Measurements from ENCODE around the gene DCUN1D4.
"Not testable (repeated sequence)": the region's sequence is repeated elsewhere in the genome, so short reads cannot be mapped to it uniquely, and the experiment has no call there.

The DCUN1D4 gene

GRCh38 chr4:51895816-51896408 lies 53.0 kb downstream of the DCUN1D4 start:
- peak; percentile 6 for DNase-seq

GRCh38 chr4:51901363-51901762 lies 58.4 kb downstream of the DCUN1D4 start:
- DNase-seq: no peak

GRCh38 chr4:51906167-51906958 lies 63.4 kb downstream of the DCUN1D4 start:
- DNase-seq: no peak

GRCh38 chr4:51907006-51907669 lies 64.2 kb downstream of the DCUN1D4 start:
- DNase-seq: no peak

- no peak for DNase-seq
These were observed 66.3 kb downstream of the DCUN1D4 start for GRCh38 chr4:51909236-51909703.

- no peak for DNase-seq
These were observed 75.3 kb downstream of the DCUN1D4 start for GRCh38 chr4:51918251-51918650.

GRCh38 chr4:51923343-51923742 lies 80.4 kb downstream of the DCUN1D4 start:
- DNase-seq: no peak

- no peak for DNase-seq
These were observed 82.4 kb downstream of the DCUN1D4 start for GRCh38 chr4:51925307-51925706.

- no peak for DNase-seq
These were observed 87.6 kb downstream of the DCUN1D4 start for GRCh38 chr4:51930557-51930956.

GRCh38 chr4:51931461-51931860 lies 88.5 kb downstream of the DCUN1D4 start:
- no peak for DNase-seq

- no peak for DNase-seq
These were observed 89.3 kb downstream of the DCUN1D4 start for GRCh38 chr4:51932261-51932660.

GRCh38 chr4:51932684-51933083 lies 89.7 kb downstream of the DCUN1D4 start:
- DNase-seq: no peak

GRCh38 chr4:51940460-51940859 lies 97.5 kb downstream of the DCUN1D4 start:
- DNase-seq: not testable (repeated sequence)

- no peak for DNase-seq
These were observed 99.3 kb downstream of the DCUN1D4 start for GRCh38 chr4:51942108-51942832.

- no peak for DNase-seq
These were observed 99.9 kb downstream of the DCUN1D4 start for GRCh38 chr4:51942833-51943215.

GRCh38 chr4:51943221-51943620 lies 100.3 kb downstream of the DCUN1D4 start:
- DNase-seq: no peak

- DNase-seq: no peak
These were observed 115.4 kb downstream of the DCUN1D4 start for GRCh38 chr4:51958199-51958968.

- no peak for DNase-seq
These were observed 117.5 kb downstream of the DCUN1D4 start for GRCh38 chr4:51960486-51960885.

GRCh38 chr4:51963841-51964517 lies 121.0 kb downstream of the DCUN1D4 start:
- no peak for DNase-seq

- DNase-seq: no peak
These were observed 122.9 kb downstream of the DCUN1D4 start for GRCh38 chr4:51965862-51966261.

Measured in NCI-H2029 treated with DMSO at 0.1 percent for 48 hours (cell line).